ENCODE measurements around the gene RXRA. TPM values are rescaled to one million over a fixed set of nuclear protein-coding genes. Genes with fewer than 3 reads are reported as not detected.
A peak's percentile ranks its signal among the peaks of the same experiment; 100 is the strongest.

Gene RXRA
- total RNA-seq, 1 donor from 2014 or later = 78.1 TPM

DNA sequence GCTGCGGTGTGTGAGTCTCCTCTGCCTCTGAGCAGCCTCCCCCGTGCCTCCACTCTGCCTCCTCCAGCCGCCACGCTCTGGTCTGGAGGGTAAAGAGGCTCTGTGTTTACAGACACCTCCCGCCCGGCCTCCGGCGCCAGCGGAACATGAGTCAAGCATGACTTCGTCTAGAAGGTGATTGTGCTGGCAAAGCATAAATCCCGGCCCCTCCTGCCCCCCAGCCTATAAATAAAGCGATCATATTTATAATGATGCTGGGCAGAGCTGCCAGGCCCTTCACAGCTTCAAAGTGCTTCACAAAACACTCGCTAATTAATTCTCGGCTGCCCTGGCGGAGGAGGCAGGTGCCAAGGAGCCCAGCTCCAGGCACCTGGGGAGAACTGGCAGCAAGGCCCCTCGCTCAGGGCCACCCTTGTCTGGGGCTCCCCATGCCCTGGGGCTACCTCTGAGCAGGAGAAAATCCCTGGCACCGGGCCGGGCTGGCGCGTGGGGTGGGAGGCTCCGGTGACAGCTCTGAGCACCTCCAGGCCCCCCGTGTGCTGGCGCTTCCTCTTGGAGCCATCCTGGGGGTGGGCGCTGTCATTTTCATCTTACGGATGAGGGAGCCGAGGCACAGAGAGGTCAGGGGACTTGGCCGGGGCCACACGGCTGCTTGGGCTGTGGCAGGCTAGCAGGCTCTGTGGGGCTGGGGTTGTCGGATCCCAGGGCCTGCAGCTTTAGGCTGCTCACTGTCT lies 87.8 kb downstream of the RXRA start:
- DNase-seq (ENCODE audit: low spot score) (no peak), ATAC-seq (no peak)
- intact Hi-C loops (cut with DNase I) = no loop called here

DNA sequence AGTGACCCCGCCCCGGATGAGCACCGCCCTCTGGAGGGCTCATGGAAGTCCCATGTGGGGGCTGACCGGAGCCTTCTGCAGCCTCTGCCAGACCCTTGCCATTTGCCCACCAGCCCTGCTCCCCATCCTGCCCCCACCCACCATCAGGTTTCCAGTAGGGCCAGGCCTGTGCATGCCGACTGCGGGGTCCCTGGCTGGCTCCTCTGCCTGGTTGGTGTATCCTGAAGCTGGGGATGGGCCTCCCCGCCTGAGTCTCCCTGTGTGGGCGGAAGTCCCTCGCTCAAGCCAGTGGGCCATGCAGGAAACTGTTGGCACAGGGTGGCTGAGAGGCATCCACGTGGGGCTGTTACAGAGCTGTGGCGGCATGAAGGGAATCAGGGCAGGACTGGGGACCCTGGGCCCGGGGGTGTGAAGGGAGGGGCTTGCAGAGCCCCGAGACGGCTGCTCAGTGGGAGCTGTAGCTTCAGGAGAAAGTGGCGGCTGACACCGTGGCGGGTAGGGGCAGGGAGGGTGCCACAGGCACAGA lies 88.7 kb downstream of the RXRA start:
- DNase-seq (ENCODE audit: low spot score) = no peak
- no peak for ATAC-seq
- intact Hi-C loops (cut with DNase I) = no loop called here

DNA sequence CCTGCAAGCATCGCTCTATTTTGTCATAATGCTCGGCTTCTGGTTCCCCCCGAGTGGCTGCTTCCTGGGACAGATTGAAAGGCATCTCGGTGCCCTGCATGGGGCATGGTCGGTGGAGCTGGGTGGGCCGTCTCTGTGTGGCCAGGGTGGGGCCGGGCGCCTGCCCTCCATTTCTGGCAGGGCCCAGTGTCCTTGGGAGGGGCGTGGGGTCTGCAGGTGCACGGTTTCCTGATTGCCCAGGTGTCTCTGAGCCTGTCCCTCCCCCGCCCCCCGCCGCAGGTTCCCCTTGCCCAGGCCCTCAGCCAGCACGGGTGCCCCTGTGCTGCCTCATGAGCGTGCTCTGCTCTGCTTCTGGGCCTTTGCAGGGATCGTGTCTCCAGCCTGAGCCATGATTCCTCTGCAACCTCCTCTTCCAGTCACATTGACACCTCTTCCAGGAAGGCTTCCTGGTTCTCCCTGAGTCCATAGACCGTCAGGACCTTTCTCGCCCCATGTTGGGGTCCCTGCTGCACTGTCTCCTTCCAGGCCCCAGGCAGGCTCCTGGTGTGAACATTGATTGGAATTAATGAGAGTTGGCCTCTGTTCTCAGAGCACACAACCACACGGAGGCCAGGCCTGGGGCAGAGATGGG lies 90.2 kb downstream of the RXRA start:
- DNase-seq (ENCODE audit: low spot score) (no peak), ATAC-seq (no peak)
- intact Hi-C loops (cut with DNase I) = no loop called here

DNA sequence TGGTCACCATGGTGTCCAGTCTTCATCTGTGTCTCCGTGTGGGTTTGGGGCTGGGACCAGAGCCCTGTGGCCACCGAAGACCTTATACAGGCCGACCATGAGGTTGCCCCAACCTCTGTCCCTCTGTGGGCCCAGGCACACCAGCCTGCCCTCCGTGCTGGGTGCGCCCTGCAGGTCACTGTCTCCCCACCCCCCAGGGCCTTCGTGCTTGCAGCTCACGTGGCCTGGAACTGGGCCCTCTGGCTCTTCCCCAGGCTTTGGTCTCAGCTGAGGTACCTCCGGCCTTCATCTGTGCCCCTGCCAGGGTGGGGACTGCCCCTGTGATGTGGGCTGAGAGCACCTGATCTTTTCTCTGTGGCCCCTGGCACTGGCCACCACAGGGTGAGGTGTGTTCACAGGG lies 92.1 kb downstream of the RXRA start:
- intact Hi-C loops (cut with DNase I) = no loop called here
- DNase-seq (ENCODE audit: low spot score) = no peak
- ATAC-seq = no peak

DNA sequence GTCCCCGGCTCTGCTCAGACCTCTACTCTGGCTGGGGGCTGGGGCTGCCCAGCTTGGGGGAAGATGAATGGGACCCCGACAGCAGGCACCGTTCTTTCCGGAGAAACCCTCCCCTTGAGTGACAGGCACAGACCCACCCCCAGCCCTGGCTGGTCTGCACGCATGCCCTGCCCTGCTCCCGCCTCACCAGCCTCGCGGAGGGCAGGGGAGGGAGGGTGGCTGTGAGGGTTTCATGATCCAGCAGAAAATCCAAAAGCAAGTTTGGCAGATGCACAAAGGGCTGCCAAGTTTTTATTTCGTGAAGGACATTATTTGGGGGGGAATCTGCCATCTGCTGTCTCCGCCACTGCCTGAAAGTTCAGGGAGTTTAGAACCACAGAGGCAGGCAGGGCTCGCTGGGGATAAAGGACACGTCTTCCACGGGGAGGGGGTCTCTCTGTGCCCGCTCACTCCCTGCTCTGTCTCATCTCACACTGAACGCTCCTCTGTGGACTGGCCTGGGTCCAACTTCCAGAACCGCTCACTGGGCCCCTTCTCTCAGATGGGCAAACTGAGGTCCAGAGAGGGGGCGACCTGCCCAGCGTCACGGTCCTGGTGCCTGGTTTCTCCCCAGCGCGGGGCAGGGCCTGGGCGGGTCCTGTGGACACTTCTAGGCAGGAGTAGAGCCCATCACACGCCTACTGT lies 92.9 kb downstream of the RXRA start:
- DNase-seq (ENCODE audit: low spot score) (no peak), ATAC-seq (no peak)
- intact Hi-C loops (cut with DNase I) = no loop called here

- no peak for DNase-seq (ENCODE audit: low spot score)
- no peak for ATAC-seq
- intact Hi-C loops (cut with DNase I) = no loop called here
These were observed 93.4 kb downstream of the RXRA start for GRCh38 chr9:134419684-134420076.

GRCh38 chr9:134420281-134420845 lies 94.1 kb downstream of the RXRA start:
- DNase-seq (ENCODE audit: low spot score) (no peak), ATAC-seq (no peak)
- intact Hi-C loops (cut with DNase I) = no loop called here

- intact Hi-C loops (cut with DNase I) = no loop called here
- ATAC-seq (no peak), DNase-seq (ENCODE audit: low spot score) (no peak)
These were observed 94.7 kb downstream of the RXRA start for GRCh38 chr9:134420974-134421432.

DNA sequence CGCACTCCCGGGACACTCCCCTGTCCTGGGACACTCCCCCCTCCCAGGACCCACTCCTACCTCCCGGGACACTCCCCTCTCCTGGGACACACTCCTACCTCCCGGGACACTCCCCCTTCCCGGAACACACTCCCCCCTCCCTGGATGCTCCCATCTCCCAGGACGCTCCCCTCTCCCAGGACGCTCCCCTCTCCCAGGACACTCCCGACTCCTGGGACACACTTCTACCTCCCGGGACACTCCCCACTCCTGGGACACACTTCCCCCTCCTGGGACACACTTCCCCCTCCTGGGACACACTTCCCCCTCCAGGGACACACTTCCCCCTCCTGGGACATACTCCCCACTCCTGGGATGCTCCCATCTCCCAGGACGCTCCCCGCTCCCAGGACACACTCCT lies 95.6 kb downstream of the RXRA start:
- intact Hi-C loops (cut with DNase I) = no loop called here
- peak; percentile 2 for ATAC-seq
- DNase-seq (ENCODE audit: low spot score) = no peak

DNA sequence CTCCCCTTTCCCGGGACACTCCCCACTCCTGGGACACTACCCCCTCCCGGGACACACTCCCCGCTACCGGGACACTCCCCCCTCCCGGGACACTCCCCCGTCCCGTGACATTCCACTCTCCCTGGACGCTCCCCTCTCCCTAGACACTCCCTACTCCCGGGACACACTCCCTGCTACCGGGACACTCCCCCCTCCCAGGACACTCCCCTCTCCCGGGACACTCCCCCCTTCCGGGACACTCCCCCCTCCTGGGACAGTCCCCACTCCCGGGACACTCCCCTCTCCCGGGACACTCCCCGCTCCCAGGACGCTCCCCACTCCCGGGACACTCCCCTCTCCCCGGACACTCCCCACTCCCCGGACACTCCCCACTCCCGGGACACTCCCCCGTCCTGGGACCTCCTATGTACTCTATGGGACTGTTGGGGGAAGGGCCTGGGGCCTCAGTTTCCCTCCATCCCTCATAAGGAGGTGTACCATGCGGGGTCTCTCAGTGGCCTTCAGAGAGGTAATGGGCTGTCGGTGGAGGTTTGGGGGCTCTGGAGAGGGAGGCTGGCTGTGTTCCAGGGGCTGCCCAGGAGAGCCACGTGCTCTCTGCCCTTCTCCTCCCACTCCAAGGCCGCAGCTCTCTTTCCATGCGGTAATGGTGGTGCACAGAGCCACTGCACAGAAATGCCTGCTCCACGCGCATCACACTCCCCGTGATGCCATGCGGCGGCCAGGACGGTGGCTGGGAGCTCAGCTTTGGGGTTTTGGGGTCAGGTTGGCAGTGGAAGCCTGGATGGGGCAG lies 96.2 kb downstream of the RXRA start:
- no peak for DNase-seq (ENCODE audit: low spot score)

GRCh38 chr9:134423166-134423565 lies 96.9 kb downstream of the RXRA start:
- ATAC-seq (no peak), DNase-seq (ENCODE audit: low spot score) (no peak)
- intact Hi-C loops (cut with DNase I) = no loop called here

More for the DNA sequence above, 96.2 kb downstream of the RXRA start:
- ATAC-seq = peak; percentile 61
- intact Hi-C loops (cut with DNase I) = no loop called here

GRCh38 chr9:134423749-134424148 lies 97.5 kb downstream of the RXRA start:
- ATAC-seq (no peak), DNase-seq (ENCODE audit: low spot score) (no peak)
- intact Hi-C loops (cut with DNase I) = no loop called here

GRCh38 chr9:134424818-134425217 lies 98.6 kb downstream of the RXRA start:
- intact Hi-C loops (cut with DNase I) = no loop called here
- DNase-seq (ENCODE audit: low spot score) (no peak), ATAC-seq (no peak)

GRCh38 chr9:134425401-134425800 lies 99.1 kb downstream of the RXRA start:
- DNase-seq (ENCODE audit: low spot score) (no peak), ATAC-seq (no peak)
- intact Hi-C loops (cut with DNase I) = no loop called here

DNA sequence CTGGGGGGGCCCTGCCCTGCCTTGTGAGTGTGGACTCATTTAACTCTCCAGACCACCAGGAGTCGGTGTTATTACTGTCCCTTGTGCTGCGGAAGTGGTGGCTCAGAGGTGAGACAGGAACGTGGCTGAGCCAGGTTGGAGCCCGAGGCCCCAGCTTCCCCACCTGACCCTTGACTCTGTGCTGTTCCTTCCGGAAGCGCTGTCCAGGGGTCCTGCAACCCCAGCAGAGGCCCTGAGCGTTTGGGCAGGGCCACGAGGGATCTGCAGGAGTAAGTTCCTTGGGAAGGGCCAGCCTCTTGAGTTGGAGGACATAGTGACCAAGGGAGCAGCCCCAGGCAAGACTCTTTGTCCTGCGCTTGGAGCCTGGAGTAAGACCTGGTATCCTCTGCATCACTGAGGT lies 99.6 kb downstream of the RXRA start:
- ATAC-seq = no peak
- intact Hi-C loops (cut with DNase I) = no loop called here

GRCh38 chr9:134426436-134426835 lies 100.2 kb downstream of the RXRA start:
- DNase-seq (ENCODE audit: low spot score) = no peak
- intact Hi-C loops (cut with DNase I) = no loop called here
- no peak for ATAC-seq

More for the DNA sequence above, 99.6 kb downstream of the RXRA start:
- no peak for DNase-seq (ENCODE audit: low spot score)

- DNase-seq (ENCODE audit: low spot score) (no peak), ATAC-seq (no peak)
- intact Hi-C loops (cut with DNase I) = no loop called here
These were observed 101.0 kb downstream of the RXRA start for GRCh38 chr9:134427153-134427782.

DNA sequence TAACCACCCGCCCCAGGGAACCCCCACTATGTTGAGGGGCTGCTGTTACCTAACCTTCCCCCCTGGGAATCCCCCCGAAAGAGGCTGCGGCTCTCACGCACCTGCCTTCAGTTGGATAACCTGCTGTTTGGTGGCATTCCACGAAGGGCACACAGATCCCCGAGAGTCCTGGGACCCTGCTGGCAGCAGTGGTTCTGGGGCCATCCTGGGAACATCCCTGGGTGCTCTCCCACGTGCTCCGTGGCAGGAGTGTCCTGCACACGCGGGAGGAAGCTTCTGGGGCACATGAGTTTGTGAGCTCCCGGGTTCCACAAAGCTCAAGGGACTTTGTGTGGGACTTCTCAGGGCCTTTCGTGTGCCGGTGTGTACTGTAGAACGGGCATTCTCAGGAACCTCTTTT lies 102.3 kb downstream of the RXRA start:
- DNase-seq (ENCODE audit: low spot score) (no peak), ATAC-seq (no peak)
- intact Hi-C loops (cut with DNase I) = no loop called here
